Measurements from ENCODE around the gene SYCE1L. TPM values are rescaled to one million over a fixed set of nuclear protein-coding genes. Genes with fewer than 3 reads are reported as not detected.
"Not testable (repeated sequence)": the region's sequence is repeated elsewhere in the genome, so short reads cannot be mapped to it uniquely, and the experiment has no call there.

The SYCE1L gene, protein sequence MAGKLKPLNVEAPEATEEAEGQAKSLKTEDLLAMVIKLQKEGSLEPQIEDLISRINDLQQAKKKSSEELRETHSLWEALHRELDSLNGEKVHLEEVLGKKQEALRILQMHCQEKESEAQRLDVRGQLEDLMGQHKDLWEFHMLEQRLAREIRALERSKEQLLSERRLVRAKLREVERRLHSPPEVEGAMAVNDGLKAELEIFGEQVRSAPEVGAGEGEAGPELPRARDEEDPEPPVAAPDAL
- 1.9 and 2.8 TPM in 2 replicates for total RNA-seq

DNA sequence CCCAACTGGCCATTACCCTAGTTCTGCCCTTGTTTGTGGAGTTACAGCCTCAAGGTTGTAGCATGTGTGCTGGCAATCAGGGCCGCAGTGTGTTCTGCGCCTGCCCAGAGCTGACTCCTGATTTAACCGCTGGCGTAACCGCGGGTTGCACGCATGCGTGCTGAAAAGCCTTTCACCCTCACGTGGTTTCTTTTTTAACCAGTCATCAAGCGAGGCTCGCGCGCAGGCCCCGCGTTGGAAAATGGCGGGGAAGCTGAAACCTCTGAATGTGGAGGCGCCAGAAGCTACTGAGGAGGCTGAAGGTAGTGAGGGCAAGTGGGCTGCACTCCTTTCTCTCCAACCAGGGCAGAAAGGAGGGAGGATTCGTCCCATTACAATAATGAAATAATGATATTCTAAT is at the start of gene SYCE1L:
Gene SYCE1L, plus strand, starts transcription at position 198 of the 400 bp plus-strand sequence. Its CDS starts 44 bp downstream, at position 242.
- DNase-seq (ENCODE audit: low read depth, low spot score), result no peak

DNA sequence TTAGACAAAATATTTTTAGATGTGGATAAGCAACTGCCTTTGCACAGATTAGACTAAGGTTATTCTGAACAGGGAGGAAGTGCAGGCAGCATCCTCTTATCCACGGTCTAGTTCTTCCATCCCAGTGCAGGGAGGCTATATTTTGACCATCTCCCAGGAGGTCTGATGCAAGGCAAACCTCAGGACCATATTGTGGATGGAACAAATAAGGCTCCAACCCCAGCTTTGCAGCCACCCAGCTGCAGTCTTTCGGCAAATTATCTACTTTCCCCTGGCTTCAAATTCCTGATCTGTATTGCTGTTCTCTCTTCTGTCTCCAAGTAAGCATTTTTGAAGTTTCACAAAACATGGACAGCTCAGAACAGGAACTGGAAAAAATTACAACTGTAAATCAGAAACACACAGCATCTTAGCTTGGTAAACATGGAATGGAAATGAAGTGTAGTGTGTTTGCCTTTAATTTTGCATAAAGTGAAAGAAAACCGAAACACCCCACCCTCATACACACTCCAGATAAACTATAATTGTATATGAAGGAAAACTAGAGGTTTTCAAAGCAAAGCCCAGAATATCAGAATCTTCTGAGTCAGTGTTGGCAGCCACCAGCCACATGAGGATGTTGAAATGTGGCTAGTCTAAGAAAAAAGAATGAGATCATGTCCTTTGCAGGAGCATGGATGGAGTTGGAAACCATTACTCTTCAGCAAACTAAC is 41.7 kb upstream of the SYCE1L start:
- no peak for DNase-seq (ENCODE audit: low read depth, low spot score)

DNA sequence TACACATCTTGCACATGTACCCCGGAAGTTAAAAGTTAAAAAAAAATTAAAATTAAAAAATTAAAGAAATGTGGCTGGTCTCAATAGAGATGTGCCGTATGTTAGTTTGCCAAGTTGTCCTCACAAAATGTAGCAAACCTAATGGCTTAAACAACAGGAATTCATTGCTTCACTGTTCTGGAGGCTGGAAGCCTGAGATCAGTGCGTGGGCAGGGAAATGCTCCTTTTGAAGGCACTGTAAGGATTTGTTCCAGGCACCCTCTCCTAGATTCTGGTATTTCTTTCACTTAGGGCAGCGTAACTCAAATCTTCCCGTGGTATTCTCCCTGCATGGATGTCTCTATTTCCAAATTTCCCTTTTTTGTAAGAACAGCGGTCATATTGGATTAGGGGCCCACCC is 40.9 kb upstream of the SYCE1L start:
- no peak for DNase-seq (ENCODE audit: low read depth, low spot score)

DNA sequence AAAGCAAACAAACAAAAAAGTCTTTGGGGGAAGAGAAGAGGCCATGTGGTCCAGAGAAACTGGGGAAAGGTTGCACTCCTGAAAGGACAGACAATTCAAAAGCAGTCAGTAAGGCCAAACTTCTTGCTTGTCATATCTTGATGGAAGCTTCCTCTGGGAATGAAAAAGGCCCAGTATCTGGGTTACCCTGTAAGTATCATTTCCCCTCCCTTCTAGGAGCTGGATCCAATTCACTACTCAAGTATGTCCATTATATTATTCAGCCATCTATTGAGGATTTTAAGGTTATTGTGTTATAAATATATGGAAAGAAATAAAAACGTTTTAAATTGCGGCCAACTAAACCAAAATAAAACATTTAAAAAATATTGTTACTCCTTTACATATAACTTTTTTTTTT is 34.2 kb upstream of the SYCE1L start:
- DNase-seq (ENCODE audit: low read depth, low spot score), result no peak

DNA sequence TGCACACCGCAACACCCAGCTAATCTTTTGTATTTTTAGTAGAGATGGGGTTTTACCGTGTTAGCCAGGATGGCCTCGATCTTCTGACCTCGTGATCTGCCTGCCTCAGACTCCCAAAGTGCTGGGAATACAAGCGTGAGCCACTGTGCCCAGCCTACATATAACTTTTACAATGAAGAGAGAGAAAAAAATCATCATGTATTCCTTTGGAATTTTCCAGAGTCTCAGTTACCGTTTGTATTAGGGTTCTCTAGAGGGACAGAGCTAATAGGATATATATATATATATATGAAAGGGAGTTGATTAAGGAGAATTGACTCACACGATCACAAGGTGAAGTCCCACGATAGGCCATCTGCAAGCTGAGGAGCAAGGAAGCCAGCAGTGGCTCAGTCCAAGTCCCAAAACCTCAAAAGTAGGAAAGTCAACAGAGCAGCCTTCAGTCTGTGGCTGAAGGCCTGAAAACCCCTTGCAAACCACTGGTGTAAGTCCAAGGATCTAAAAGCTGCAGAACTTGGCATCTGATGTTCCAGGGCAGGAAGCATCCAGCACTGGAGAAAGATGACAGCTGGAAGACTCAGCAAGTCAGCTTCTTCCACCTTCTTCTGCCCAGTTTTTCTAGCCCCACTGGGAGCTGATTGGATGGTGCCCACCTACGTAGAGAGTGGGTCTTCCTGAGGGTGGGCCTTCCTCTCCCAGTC is 33.5 kb upstream of the SYCE1L start:
- DNase-seq (ENCODE audit: low read depth, low spot score), result not testable (repeated sequence)

DNA sequence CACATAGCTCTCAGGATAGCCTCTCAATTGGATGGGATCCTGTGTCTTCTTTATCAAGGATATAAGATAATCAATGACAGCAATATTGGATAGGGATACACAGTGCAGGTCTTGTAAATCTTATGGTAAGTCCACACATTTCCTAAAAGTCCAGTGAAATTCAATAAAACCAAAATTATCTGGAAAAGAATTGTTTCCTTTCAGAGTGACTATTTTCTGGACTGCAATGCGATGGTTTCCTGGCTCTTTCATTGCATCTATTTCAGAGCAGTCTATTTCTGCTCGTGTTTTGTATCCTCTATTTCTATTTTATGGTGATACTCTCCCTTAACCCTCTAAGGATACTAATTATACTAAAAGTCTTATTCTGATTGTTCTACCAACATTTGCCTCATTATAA is 32.5 kb upstream of the SYCE1L start:
- no peak for DNase-seq (ENCODE audit: low read depth, low spot score)

DNA sequence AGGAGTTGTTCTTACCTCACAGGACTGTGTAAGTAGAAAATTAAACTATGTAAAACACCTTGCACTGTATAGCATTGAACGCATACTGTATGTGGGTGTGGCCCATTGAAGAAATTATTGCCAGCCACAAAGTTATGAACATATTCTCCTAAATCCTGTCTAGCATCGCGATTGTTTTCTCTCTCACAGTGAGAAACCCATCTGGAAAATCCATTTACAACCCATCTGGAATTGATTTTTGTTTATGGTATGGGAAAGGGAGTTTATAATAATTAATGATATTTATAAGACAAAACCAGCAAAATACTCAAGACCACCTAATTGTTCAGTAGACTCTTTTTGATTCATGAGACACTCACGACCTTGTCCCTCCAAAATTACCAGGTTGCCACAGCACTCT is 30.3 kb upstream of the SYCE1L start:
- DNase-seq (ENCODE audit: low read depth, low spot score), result no peak

DNA sequence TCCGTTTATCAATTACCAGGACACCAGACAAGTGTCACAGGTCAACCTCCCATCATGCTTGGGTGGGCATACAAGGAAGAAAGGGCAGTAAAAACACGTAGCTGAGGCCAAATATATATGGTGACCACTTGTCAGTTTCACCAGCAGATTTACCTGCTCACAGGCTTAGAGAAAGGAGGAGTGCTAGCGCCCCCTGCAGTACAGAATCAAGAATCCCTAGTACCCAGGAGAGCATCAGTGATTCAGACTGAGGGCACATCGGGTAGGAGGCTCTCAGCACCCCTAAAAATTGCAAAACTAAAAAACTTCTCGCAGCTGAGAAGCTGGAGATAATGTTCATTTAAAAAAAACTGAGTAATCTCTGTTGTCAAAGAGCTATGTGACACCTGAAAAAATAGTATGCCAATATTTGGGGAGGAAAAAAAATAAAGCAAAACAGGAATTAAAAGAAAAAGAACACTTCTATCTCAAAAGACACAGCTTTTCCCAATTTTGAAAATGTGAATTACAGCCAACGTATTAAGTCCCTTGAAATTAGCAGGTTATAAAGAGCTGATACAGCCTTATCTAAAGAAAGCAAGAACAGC is 29.5 kb upstream of the SYCE1L start:
- DNase-seq (ENCODE audit: low read depth, low spot score), result peak; percentile 24

DNA sequence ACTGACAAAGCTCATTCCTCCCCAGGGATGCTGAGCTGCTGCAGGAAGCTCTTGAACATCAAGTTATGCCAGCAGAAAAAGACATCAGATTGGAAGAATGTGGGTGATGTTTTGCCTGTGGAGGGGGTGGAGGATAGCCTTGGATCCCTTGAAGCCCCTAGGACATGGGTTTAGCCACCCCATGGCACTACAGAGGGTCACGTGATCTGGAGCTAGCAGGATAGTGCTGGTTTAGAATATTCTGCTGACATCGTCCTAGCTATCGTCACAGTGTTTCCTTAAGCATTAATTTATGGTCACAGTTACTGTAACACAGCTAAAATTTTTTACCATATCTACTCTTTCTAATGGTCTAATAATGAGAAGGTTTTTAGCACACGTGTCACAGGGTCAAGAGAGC is 28.4 kb upstream of the SYCE1L start:
- no peak for DNase-seq (ENCODE audit: low read depth, low spot score)

DNA sequence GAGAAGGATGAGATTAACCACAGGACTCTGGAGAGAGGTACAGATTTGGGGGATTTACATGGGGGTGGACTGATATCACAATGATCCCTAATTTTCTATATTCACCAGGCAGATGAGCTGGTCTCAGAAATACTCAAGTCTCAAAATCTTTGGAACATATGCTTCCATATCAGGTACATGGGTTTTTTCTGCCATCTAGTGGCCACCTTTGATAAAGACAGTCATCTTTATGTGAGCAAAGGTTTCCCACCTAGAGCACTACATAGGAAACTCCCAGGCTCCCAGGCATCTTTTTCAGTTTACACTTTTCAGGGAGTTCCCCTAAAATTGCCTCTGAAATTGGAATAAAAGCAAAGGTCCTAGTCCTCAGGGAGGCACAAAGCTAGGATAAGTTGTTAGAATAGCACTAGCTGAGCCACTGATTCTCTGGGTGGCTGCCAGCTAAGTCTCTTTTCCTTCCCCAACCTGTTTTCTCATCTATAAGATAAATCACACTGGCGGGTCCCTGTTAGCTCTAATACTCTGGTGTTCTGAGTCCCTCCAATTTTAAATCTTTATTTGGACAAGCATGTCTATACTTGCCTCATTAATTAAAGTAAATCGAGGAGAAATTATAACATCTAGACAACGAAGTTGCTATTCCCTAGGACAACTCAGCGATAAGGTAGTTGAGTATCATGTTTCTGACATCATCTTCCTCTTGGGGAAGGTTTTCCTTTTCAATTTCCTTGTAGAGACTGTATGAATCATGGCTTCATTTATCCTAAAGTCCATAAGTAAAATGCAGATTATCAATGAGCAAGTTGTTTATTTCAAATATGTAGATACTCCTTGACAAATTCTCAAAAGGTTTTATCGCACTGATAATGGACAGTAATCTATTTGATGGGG is 27.2 kb upstream of the SYCE1L start:
- peak; percentile 20 for DNase-seq (ENCODE audit: low read depth, low spot score)

DNA sequence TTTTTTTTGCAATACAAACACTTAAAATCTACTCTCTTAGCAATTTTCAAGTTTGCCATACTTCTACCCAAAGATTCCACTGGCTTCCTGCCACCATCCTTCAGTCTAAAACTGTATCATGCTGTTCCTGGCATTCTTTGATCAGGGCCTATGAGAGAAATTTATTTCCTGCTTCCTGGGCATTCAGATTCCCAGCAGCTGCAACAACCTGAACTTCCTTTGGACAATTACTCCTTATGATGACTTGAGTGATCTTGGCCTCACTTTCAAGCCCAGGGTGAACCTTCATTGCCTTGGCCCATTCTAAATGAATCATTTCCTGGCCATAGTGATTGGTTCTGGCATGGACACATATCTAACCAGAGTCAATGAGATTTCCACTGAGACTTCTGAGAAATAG is 26.3 kb upstream of the SYCE1L start:
- peak; percentile 81 for DNase-seq (ENCODE audit: low read depth, low spot score)

DNA sequence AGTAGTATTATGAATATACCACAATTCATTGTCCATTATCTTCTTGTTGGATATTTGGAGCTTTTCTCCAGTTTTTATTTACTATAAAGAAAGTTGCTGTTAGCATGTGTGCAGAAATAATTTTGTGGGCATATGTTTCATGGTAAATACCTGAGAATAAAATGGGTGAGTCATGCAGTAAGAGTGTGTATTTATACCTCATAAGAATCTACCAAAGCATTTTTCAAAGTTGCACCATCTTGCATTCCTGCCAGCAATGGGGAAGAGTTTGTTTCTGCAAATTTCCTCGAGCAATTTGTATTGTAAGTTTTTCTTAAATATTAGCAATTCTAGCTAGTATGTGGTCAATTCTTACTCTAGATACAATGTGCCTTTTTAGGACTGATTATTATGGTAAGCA is 16.1 kb upstream of the SYCE1L start:
- no peak for DNase-seq (ENCODE audit: low read depth, low spot score)

DNA sequence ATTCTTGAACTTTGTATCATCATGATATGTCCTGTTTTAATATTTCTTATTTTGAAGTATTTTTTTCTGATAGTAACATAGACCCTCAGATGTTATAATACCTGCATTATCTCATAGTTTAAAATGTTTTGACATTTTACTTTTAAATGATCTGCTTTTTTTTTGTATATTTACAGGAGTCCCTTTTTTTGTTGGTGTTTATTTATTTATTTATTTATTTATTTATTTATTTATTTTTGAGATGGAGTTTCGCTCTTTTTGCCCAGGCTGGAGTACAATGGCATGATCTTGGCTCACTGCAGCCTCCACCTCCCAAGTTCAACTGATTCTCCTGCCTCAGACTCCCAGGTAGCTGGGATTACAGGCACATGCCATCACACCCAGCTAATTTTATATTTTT is 12.9 kb upstream of the SYCE1L start:
- DNase-seq (ENCODE audit: low read depth, low spot score), result not testable (repeated sequence)

DNA sequence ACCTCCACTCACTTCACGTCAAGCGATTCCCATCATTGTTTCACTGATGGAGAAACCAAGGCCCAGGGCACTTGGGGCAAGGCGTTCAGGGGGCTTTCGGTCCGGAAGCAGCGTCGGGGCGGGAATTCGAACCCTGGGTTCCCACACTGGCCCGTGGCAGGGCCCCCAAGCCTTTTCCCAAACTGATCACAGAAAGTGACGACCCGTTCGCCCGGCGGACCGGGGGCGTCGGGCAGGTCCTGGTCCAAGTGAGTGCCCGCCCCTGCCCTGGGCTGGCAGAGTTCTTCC is 9.1 kb upstream of the SYCE1L start:
- DNase-seq (ENCODE audit: low read depth, low spot score), result no peak

DNA sequence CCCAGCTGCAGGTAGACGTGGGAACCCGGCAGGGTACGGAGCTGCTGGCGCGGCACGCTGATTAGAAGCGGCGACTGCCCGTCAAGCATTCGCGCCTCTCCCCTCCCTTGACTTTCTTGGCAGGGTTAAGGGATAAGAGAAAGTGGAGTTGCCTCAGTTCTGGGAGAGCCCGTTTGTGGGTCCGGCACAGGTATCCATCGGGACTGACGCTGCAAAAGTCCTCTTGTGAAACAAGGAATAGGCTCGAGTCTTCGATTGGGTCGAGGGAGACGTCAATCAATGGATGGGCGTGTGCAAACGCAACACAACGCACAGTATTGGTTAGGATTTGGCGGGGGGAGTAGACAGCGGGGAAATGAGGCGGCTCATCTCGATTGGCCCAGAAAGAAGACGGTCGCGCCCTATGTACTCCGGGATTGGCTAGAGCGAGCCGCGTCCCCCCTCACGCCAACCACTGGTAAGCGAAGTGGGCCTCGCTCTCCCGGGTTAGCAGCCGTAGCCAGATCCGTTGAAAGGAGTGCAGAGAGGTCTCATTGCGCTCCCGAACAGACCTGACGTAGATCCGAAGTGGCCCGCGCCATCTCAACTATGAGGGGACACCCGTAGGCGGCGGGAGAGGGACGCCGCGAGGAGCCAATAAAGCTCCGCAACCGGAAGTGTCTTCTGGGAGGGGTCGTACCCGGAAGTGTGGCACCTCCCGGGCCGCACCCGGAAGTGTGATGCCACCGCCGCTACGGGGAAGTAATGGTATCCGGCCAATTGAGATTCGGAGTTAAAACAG is 8.5 kb upstream of the SYCE1L start, which contains the start of gene MON1B:
Gene MON1B, plus strand, starts transcription at position 713 of the 781 bp plus-strand sequence. CDS start 296 bp downstream, outside the sequence.
- peak; percentile 98 for DNase-seq (ENCODE audit: low read depth, low spot score)

DNA sequence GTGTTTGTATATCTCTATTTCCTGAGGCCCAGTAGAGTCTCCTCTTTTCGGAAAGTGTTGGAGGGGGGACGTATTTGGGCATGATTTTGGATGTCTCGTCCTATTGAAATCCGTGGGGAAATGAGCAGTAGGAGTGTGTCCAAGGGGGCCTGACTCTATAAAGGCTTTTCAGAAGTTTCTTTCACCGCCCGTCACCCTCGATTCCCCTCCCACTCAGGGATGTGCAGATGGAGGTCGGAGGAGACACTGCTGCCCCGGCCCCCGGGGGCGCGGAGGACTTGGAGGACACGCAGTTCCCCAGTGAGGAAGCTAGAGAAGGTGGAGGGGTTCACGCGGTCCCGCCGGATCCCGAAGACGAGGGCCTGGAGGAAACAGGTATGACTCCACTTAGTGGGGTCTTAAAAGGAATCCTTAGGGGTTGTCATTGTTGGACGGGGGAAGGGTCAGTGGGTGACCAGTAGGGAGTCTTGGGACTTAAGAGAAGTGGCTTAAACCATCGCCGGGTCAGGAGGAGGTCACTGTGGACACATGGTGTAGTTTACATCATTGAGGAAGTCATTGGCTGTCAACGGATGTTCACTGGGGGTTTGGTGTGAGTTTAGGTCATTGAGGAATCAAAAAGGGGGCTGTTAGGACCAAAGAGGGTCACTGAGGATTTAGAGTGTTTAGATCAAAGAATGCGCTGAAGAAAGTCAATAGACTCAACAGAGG is 7.8 kb upstream of the SYCE1L start:
- no peak for DNase-seq (ENCODE audit: low read depth, low spot score)

DNA sequence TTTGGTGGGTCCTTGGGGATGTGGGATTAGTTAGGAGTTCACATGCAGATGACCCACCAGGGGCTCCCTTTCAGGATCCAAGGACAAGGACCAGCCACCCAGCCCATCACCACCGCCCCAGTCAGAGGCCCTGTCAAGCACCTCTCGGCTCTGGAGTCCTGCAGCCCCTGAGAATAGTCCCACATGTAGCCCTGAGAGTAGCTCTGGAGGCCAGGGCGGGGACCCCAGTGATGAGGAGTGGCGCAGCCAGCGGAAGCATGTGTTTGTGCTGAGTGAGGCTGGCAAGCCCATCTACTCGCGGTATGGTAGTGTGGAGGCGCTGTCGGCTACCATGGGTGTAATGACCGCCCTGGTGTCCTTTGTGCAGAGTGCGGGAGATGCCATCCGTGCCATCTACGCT is 5.8 kb upstream of the SYCE1L start:
- no peak for DNase-seq (ENCODE audit: low read depth, low spot score)

DNA sequence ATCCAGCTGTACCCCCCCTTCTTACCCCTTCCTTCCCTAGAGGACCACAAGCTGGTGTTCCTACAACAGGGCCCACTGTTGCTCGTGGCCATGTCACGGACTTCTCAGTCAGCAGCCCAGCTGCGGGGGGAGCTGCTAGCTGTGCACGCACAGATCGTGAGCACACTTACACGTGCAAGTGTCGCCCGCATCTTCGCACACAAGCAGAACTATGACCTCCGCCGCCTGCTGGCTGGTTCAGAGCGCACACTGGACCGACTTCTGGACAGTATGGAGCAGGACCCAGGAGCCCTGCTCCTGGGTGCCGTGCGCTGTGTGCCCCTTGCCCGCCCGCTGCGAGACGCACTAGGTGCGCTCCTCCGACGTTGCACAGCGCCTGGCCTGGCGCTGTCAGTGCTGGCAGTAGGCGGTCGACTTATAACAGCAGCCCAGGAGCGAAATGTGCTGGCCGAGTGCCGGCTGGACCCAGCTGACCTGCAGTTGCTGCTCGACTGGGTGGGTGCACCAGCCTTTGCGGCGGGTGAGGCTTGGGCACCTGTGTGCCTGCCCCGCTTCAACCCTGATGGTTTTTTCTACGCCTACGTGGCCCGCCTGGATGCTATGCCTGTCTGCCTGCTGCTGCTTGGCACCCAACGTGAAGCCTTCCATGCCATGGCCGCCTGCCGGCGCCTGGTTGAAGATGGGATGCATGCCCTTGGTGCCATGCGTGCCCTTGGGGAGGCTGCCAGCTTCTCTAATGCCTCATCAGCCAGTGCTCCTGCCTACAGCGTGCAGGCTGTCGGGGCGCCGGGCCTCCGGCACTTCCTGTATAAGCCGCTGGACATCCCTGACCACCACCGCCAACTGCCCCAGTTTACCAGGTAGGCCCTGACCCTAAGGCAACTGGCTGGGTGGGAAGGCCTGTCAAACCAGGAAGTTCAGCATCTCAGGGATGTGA is 4.6 kb upstream of the SYCE1L start:
- no peak for DNase-seq (ENCODE audit: low read depth, low spot score)

DNA sequence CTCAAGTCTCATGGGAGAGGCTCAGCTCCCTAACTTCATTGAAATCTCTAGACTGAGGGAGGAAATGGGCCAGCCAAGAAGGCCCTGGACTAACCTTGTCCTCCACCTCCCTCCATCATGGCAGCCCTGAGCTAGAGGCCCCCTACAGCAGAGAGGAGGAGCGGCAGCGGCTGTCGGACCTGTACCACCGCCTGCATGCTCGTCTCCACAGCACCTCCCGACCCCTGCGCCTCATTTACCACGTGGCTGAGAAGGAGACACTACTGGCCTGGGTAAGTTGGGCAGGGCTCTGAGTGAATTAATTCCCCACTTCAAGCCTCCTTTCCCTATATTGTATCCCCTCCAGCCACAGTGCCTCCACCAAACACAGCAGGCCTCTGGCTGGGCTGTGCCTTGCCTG is 3.8 kb upstream of the SYCE1L start:
- DNase-seq (ENCODE audit: low read depth, low spot score), result no peak

All from pulmonary artery endothelial cell (primary cell).